HuH-7 (cell line): ENCODE measurements around the gene NCL.
"Not testable (repeated sequence)": the region's sequence is repeated elsewhere in the genome, so short reads cannot be mapped to it uniquely, and the experiment has no call there.

Experiments used
- DNase-seq: peaks from one replicate; pipeline ENCODE4 v3.0.0; 2011; ENCODE audit warnings: low spot score

The NCL gene

DNA sequence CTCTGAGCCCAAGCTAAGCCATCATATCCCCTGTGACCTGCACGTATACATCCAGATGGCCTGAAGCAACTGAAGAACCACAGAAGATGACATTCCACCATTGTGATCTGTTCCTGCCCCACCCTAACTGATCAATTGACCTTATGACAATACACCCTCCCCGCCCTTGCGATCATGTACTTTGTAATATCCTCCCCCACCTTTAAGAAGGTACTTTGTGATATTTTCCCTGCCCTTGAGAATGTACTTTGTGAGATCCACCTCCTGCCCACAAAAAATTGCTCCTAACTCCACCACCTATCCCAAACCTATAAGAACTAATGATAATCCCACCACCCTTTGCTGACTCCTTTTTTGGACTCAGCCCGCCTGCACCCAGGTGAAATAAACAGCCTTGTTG lies 33.8 kb downstream of the NCL start:
- not testable (repeated sequence) for DNase-seq

DNA sequence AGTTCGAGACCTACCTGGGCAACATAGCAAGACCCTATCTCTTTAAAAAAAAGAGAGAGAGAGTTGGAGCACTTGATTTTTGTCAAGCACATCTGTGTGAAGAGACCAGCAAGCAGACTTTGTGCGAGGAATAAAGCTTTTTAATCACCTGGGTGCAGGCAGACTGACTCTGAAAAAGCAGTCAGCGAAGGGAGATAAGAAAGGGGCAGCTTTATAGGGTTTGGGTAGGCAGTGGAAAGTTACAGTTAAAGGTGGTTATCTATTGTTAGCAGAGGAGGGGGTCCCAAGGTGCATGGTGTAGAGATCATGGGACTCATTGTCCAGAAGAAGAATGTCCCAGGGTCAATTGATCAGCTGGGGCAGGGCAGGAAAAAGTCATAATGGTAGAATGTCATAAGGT lies 34.4 kb downstream of the NCL start:
- DNase-seq, result no peak

DNA sequence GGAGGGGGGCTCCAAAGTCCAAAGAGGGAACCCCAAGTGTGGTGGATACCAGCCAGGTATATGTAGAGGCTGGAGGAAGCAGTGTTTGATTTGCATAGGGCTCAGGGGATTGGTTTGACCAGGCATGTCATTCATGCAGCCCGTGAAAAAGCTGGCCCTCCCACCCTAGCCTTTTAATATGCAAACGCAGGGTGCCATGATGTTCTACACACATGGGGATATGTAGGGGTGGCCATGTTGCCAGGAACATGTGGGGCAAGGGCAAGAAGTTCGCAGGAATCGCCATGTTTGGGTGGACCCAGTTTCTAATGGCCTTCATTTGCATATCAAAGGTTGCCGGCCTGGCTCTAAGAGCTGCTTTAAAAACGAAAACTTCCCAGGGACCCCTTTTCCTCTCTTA lies 35.1 kb downstream of the NCL start:
- DNase-seq, result no peak

DNA sequence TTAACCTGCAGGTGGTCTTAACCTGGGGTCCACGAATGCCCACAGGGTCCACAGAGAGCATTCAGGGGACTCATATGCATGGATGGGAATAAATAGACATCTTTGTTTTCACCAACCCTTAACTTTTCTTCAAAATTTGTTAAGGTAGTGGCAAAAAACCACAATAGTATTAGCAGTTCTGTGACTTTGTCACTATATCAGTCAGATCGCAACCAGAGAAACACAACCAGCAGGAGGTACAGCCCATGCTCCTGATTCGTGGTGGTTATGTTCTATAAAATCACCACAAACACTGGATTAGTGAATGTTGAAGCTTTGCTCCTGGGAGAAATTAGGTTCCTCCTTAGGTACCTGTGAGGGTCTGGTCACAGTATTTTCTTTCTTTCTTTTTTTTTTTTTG lies 37.2 kb downstream of the NCL start:
- DNase-seq, result no peak

DNA sequence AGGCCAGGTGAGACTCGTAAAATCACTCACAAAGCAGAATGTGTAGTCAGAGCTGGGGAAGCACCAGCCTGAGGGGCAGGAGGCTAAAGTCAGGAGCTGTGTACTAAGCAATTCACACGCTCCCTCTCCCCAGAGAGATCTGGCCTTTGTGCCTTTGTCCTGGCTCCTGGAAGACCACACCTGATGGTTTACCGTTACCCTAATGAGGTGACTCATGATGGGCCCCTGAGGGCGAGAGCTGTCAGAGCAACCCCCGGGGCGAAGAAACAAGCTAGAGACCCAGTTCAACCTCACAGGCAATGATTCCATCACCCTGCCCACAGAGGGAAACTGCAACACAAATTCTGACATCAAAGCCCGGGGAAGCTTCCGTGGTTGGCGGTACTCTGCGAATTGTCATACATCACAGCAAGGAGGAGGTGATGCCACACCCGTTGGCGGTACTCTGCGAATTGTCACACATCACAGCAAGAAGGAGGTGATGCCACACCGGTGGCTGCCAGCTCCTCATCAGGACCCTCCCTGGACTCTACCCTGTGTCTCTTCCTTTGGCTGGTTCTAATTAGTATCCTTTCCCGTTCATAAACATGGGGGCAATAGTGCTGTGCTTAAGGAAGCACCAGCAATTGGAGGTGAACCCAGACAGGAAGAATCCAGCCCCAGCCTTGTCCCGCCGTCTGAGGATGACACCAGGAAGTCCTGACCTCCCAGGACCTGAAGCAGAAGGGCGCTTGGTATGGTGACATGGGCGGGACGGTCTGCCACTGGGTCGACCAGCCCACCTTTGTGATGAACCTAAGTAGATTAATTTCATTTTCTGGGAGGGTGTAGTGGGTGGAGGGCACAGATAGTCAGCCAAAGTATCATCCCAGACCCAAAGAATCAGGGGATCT lies 38.2 kb downstream of the NCL start:
- DNase-seq, result no peak

DNA sequence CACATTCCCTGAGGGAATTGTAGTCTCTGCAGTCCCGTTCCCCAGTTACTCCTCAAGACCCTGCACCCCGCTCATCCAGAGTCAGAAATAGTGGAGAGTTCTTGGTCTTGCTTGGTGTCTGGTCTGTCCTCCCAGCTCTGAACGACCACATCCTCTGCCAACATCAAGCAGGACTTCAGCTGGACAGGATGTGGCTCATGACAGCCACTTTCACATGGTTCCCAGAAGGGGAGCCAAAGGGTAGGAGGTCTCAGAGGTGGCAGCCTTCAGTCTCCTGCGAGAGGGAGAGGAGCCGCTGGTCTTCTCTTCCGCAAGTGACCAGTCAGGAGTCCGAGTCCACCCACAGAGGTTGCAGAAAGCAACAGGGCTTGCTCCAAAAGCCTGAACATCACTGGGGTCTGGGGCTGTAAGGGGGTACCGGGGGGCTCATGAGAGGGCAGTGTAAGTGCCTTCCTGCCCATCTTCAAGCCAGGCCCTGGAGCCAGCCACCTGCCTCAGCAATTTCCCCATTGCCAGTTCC lies 38.9 kb downstream of the NCL start:
- DNase-seq, result no peak

DNA sequence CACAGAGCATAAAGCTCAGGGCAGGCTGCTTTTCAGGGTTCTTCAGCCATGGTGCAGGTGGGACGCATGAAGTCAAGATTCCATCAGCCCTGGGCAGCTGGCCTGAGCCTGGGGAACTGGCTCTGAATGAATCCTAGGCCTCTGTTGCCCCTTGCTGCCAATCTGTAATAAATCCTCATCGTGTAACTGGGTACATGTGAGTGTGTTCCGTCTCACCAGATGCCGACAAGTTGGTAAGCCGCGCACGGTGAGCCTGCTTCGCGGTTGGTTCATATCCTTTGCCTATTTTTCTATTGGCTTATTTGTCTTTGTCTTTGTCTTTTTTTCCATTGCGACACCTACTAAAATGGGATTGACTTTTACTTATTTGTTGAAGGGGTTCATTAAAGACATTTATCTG lies 41.1 kb downstream of the NCL start:
- DNase-seq, result no peak

DNA sequence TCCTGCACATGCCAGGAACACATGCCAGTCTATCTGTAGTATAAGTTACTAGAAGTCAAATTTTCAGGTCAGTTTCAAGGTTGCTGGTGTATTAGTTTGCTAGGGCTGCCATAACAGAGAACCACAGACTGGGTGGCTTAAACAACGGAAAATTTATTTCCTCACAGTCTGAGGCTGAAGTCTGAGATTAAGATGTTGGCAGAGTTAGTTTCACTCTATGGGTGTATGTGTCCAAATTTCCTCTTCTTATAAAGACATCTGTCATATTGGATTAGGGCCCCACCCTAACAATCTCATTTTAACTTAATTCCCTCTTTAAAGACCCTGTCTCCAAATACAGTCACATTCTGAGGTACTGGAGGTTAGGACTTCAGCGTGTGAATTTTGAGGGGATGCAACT lies 42.2 kb downstream of the NCL start:
- no peak for DNase-seq

DNA sequence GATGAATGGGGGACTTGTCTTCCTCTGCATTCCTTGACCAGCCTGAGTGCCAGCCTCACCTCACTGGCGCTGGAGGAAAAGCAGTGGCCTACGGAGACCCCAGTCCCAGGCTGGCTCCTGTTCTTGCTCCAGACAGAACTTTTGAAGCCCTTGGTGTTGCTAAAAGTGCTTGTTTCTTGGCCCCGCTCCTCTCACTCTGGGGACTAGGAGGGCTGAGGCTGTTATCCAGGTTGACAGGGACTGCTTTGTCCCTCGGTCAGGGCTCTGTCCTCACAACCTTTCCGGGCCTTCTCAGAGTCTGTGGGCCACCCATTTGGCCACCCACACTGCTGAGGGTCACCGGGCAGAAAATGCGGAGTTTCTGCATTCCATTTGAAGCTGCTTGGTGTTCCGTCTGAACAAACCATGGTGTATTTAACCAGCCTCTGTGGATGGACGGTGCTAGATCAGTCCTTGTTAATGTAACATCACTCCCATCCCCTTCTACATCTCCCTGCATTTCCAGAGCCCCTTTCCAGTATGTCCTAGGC lies 43.2 kb downstream of the NCL start:
- DNase-seq, result no peak

DNA sequence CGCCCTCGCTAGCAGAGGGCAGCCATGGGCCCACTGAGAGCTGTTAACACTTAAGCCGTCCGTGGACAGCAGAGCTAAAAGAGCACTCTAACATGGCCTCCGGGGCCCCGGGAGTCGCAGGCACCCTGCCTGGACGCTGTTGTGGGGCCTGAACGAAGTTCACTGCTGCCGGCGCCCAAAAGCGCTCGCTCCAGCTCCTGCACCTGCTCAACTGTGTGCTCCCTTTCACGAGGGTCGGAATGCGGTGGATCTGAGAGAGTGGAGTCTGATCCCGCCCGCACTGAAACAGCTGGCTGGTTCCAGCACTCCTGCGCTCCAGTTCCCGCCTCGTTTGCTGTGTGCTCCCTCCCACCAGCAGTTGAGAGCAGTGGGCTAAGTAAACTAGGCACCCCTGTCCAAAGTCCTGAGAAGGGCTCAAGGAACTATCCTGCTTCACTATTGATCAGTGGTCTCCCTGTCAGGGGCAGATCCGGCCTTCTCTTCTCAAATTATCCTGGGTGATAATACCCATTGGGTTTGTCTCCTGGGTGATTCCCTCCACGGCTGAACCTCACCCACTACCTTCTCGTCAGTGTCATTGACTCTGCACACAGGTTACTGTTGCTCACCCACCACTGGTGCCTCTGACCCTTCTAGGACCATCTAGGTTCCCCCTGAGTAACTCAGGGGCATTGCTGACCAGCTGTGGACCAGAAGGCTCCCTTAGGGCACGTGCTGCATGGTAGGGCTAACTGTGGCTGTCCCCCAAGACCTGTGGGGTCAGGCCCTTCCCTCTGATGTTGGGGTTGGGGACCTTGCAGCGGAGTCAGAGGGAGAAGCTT lies 45.3 kb downstream of the NCL start:
- DNase-seq, result no peak

DNA sequence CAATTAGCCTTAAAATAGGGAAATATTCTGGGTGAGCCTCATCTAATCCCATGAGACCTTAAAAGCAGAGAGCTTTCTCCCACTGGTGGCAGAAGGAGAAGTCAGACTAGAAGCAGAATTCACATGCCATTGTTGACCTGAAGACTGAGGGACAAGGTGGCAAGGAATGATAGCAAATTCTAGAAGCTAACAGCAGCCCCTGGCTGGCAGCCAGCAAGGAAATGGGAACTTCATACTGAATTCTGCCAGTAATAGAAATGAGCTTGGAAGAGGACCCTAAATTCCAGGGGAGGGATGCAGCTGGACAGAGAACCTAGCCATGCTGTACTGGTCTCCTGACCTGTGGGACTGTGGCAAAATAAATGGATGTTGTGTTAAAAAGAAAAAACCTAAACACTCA lies 49.3 kb downstream of the NCL start:
- no peak for DNase-seq

DNA sequence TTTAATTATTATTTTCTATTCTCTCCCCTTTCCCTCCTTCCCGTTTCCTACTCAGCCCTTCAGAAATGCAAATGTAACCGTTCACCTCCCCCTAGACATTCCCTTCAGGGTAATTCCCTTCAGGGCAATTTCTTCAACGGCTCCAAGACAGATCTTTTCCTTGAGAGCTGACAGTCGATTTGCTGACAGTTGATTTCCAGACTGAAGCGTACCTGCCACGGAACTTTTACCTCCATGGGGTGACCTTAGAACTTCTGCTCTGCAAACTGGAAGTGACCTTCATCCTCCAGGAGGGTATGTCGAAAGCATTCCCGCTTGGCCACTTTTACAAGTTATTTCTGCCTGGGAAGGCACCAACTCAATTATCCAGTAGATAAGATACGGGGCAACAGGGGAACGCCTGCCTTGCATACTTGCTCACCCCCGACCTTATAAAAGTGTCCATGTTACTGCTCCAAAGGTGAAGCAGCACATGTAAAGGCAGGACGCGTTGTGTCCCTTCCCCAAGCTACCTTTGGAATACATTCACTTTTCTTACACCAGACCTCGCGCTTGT lies 50.3 kb downstream of the NCL start:
- DNase-seq, result no peak

DNA sequence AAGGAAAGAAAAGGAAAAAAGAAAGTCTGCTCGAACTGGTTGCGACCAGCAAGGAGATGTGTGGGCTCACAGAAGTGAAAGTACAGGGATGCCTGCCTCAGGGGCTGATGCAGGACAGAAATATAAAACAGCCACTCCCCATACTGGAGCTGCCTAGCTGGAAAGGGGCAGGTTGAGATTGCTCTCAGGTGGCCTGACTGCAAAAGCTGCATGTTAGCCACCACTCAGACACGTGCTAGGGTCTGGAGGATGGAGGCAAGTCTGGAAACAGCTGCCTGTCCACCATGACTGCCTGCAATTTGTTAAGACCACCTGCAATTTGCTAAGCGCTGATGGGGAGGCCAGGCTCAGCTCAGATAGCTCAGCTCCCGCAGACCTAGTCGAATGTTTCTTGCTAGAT lies 50.8 kb downstream of the NCL start:
- DNase-seq, result no peak

DNA sequence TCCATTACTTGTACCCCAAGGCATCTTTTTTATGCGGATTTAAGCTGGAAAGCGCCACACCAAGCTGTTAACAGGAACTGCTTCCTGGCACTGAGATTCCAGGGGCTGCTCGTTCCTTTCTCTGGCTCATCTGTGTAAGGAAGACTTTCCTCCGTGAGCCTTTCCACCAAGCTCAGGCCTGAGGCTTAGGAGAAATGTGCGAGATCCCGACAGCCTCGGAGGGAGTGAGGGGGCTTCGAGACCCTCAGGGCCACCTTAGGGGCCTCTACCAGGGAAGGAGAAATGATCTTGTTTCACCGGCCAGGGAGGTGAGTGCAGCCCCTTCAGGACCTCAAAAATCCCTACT lies 51.7 kb downstream of the NCL start:
- no peak for DNase-seq

DNA sequence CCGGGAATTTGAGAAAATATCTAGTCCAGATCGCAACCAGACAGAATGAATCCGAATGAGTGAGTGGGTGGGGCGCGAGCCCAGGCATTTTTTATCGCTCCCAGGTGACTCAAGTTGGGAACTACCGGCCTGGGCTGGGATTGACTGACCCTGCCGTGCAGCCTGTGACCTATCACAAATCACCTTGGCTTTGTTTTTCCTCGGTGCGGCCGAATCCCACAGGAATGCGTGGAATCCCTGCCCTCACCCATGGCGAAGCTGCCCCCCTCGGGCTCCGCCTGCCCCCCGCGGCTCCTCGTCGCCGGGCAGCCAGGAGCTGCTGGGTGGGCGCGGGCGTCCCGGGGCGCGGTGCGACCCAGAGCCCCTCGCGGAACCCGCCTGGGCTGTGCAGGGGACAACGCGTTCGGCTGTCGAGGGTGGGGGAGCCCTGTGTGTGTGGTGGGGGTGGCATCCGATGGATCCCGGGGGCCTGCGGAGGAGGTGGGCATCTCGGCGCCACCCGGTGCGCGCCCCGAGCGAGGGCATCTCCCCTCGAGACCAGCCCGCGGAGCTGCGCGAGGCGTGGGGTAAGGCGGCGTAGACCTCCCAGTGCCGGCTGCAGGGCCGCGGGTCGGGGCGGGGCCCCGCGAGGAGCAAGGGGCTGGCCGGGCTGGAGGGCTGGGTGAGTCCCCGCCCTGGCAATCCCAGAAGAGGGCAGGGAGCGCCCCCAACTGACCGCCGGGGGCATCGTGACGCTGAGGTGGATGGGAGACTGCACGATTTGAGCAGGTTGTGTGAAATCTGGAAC lies 52.3 kb downstream of the NCL start:
- no peak for DNase-seq

DNA sequence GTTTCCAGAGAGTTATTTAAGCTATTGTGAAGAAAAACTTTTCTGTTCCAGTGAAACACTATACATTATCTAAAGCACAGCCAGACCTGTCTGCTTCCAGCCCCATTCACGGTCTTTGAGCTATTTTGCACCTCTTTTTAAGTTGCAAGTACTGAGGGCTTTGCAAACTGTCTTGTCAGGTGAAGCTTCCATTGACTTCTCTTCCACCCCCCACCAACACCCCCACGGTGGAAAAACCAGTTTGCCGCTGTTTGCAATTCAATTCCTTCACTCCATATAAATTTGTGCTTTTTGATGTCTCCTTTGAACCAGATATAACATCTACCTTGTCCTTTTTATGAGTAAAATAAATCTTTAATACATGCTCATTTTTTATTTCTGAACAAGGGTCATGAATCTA lies 53.0 kb downstream of the NCL start:
- DNase-seq, result no peak

DNA sequence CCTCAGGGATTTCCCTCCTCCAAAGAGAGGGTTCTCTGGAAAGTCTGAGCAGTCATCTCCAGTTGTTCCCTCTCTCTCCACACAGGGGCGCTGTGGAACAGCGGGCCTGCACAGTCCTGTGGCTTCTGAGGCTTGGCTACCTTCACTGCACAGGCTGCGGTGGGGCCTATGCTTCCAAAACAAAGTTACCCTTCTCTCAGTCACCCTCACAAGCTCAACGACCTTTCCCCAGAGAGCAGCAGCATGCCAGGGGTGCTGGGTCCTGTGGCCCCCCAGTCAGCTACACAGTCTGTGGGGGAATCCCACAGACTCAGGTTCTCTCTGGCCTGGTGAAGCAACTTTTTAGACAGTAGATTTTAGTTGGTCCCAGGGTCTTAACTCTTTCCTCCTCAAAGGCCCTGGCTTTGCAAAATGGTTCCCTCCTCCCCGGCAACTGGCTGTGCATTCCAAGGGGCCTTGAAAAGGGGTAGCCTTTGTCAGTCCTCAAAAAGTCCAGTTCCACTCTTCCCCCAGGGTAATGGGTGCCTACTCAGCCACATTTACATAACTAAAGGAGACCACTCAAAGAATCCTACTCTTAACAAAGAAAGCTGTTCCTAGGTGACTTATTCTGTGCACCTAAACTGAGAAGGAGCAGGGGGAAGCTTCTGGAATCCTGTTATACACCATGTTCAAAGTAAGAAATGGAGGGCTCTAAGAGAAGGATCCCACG lies 53.8 kb downstream of the NCL start:
- DNase-seq, result no peak

DNA sequence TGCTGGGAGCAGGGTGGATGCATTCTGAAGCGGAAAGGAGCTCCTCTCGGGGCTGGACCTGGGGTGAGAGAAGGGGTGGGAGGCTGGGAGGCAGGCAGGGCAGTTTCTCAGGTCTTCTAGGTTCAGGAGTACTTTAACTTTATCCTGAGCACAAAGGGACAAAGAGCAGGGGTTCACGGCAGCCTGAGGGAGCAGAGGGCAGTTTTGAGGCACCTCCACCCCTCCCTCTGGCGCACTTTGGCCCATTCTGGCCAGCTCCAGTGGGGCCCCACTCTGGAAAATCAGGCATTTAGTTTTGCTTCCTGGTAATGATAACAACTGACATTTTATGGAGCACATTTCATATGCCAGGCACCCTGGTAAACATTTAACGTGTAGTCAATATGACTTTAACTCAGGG lies 54.5 kb downstream of the NCL start:
- DNase-seq, result no peak

DNA sequence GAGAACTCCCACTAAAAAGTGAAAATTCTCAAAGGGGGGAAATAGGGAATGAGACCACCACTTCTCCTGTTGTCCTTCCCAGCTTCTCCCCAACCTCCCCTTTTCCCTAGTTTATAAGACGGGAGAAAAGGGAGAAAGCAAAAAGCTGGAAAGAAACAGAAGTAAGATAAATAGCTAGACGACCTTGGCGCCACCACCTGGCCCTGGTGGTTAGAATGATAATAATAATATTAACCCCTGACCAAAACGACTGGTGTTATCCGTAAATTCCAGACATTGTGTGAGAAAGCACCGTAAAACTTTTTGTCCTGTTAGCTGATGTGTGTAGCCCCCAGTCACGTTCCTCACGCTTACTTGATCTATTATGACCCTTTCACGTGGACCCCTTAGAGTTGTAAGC lies 56.0 kb downstream of the NCL start:
- not testable (repeated sequence) for DNase-seq

DNA sequence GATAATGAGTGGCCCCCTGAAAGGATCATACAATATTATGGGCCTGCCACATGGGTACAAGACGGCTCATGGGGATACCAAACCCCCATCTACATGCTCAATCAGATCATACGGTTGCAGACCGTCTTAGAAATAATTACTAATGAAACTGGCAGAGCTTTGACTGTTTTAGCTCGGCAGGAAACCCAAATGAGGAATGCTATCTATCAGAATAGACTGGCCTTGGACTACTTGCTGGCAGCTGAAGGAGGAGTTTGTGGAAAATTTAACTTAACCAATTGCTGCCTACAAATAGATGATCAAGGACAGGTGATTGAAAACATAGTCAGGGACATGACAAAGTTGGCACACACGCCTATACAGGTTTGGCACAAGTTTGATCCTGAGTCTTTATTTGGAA lies 56.6 kb downstream of the NCL start:
- not testable (repeated sequence) for DNase-seq
